ENCODE measurements around the gene CLCN6. TPM values are rescaled to one million over a fixed set of nuclear protein-coding genes. Genes with fewer than 3 reads are reported as not detected.
"Not testable (repeated sequence)": the region's sequence is repeated elsewhere in the genome, so short reads cannot be mapped to it uniquely, and the experiment has no call there.

The CLCN6 gene
- total RNA-seq, 2 donors from 2014 or later = 16.8 to 16.9 TPM

GRCh38 chr1:11790880-11791715, 14.9 kb upstream of the CLCN6 start:
- peak; percentile 96 for DNase-seq (ENCODE audit: low spot score)
- intact Hi-C loops (cut with DNase I) = no loop called here

- peak; percentile 62 for DNase-seq (ENCODE audit: low spot score)
- intact Hi-C loops (cut with DNase I) = no loop called here
These were observed 13.9 kb upstream of the CLCN6 start for GRCh38 chr1:11792106-11792505.

GRCh38 chr1:11793819-11794218, 12.2 kb upstream of the CLCN6 start:
- DNase-seq (ENCODE audit: low spot score) = peak; percentile 67
- intact Hi-C loops (cut with DNase I) = no loop called here

GRCh38 chr1:11794446-11795237, 11.3 kb upstream of the CLCN6 start:
- DNase-seq (ENCODE audit: low spot score) = peak; percentile 72
- intact Hi-C loops (cut with DNase I) = no loop called here

- intact Hi-C loops (cut with DNase I) = no loop called here
- DNase-seq (ENCODE audit: low spot score) = peak; percentile 20
These were observed 10.6 kb upstream of the CLCN6 start for GRCh38 chr1:11795238-11795890.

DNA sequence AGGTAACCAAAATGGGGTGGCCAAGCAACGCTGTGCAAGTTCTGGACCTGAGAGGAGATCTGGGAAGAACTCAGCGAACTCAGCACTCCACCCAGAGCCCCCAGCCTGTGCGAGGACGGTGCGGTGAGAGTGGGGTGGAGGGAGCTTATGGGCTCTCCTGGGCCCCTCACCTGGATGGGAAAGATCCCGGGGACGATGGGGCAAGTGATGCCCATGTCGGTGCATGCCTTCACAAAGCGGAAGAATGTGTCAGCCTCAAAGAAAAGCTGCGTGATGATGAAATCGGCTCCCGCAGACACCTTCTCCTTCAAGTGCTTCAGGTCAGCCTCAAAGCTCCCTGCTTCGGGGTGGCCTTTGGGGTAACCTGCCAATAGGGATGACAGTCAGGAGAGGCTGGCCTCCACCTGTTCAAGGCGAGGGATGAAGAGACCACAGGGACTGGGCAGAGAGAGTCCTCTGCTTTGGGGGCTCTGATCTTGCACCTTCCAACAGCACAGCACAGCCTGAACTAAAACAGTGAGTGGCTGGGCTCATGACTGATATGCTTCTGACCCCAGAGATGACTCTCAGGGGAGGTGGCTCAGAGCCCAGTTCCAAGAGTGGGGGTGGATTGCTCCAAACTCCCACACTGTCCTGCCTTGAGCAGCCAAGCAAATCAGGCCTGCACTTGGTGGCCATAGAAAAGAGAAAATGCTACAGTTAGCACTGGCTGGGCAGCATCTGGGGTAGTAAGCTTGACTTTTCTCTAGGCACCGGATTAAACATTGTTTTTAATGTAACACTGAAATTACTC, 9.8 kb upstream of the CLCN6 start:
- intact Hi-C loops (cut with DNase I) = no loop called here
- peak; percentile 69 for DNase-seq (ENCODE audit: low spot score)

DNA sequence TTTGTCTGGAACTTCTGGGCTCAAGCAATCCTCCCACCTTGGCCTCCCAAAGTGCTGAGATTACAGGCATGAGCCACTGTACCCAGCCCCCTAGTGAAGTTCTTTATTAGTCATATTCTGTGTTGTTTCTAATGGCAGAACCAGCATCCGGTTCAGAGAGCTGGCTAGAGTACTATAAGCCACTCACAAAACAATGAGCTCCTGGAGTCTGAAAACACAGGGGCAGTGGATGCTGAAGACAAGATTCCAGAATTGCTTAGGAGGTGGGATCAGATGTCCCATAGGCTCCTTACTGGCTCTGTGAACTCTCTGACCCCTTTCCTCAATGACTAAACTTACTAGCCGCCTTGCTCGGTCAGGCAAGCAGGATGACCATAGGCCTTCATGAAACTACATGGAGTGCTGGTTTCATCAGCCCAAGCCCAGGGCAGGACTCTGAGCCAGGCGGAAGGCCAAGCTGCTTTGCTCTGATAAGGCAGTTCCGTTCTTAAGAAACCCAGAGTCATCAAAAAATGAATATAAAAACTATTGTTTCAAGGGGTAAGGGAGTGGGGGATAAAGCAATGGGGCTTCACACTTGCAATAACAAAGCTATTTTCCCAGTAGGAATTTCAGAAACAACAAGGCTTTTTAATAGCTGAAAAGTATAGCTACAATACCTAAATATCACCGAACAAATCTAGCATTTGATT, 8.3 kb upstream of the CLCN6 start:
- intact Hi-C loops (cut with DNase I) = no loop called here
- peak; percentile 93 for DNase-seq (ENCODE audit: low spot score)

- intact Hi-C loops (cut with DNase I) = no loop called here
- DNase-seq (ENCODE audit: low spot score) = peak; percentile 53
These were observed 6.9 kb upstream of the CLCN6 start for GRCh38 chr1:11799099-11799498.

DNA sequence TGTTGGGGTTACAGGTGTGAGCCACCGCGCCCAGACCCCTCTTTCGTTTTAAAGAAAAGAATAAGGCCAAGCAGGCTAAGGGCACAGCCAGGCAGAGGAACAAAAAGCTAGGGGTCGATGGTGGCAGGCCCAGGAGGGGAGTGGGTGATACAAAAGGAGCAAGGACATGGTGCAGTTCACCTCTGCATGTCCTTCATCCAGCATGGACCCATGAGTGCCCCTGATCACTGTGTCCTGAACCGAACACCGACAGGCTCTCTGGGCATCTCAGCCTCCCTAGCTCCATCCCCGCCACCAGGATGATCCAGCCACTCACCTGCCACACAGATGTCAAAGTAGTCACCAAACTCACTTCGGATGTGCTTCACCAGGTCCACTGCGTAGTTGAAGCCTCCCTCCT, 6.1 kb upstream of the CLCN6 start:
- DNase-seq (ENCODE audit: low spot score) = peak; percentile 18
- intact Hi-C loops (cut with DNase I) = no loop called here

DNA sequence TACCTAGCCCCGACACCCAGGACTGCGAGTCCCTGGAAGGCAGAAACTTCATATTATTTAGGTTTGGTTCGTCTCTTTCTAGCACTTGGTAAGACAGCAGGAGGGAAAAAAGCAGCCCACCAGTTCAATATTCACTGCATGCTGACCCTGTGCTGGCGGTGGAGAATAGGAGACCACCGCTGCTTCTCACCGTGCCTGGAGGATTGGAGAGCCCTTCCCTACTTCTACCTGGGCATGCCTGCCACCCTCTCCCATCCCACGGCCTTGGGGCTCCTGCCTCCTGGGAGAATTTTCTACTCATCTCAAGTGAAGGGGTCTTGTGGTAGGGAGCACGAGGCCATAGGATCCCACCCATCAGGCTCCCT, 5.6 kb upstream of the CLCN6 start:
- intact Hi-C loops (cut with DNase I) = no loop called here
- no peak for DNase-seq (ENCODE audit: low spot score)

GRCh38 chr1:11800756-11801433, 5.1 kb upstream of the CLCN6 start:
- peak; percentile 74 for DNase-seq (ENCODE audit: low spot score)
- intact Hi-C loops (cut with DNase I) = no loop called here

DNA sequence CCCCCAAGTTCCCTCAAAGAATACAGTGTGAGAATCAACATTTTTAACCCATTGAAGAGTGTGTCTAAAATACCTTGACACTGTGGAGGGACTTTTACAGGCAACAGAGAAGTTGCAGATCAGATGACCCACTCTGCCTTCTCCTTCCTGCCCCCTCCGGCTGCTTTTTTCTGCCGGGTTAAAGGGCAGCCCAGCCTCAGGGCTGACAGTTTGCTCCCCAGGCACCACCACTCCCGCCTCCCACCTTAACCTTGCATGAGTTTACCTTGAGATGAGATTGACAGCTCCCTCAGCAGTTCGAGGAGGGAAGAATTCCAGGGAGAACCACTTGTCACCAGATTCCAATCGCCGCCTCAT, 3.4 kb upstream of the CLCN6 start:
- peak; percentile 79 for DNase-seq (ENCODE audit: low spot score)
- intact Hi-C loops (cut with DNase I) = no loop called here

GRCh38 chr1:11802973-11803885, 2.8 kb upstream of the CLCN6 start:
- peak; percentile 98 for DNase-seq (ENCODE audit: low spot score)
- intact Hi-C loops (cut with DNase I) = no loop called here

DNA sequence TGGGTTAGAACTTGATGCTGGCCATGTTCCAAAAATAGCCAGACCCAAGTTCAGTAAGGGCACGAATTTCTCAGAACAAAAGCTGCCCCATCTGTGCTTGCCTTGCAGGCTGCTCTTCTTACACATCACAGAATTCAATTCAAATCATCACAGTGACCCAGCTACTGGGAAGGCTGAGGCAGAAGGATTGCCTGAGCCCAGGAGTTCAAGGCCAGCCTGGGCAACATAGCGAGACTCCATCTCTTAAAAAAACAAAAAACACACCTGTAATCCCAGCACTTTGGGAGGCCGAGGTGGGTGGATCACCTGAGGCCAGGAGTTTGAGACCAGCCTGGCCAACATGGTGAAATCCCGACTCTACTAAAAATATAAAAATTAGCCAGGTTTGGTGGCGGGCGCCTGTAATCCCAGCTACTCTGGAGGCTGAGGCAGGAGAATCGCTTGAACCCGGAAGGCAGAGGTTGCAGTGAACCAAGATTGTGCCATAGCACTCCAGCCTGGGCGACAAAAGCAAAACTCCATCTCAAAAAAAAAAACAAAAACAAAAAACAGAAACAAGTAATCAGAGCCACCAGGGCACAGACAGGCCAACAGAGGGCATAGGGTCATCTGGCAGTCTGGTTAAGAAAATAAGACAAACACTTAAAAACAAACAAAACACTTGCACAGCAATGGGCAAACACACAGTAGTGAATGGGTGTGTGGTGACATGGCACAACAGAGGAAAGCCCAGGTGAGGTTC, 1.9 kb upstream of the CLCN6 start:
- intact Hi-C loops (cut with DNase I) = not testable (repeated sequence)
- peak; percentile 40 for DNase-seq (ENCODE audit: low spot score)

GRCh38 chr1:11804666-11805421, 1.1 kb upstream of the CLCN6 start:
- intact Hi-C loops (cut with DNase I) = no loop called here
- DNase-seq (ENCODE audit: low spot score) = peak; percentile 81

Measured in posterior vena cava (tissue), 2 donors.